Midbrain (tissue), 1 donor: ENCODE results near the gene ABCF2.
A peak's percentile ranks its signal among the peaks of the same experiment; 100 is the strongest.

Experiments used
- DNase-seq: peaks from one replicate; lab custom pipeline; 2025; lab: John Stamatoyannopoulos, UW

The ABCF2 gene

GRCh38 chr7:151174246-151175046, 52.6 kb downstream of the ABCF2 start:
- DNase-seq, result no peak

DNA sequence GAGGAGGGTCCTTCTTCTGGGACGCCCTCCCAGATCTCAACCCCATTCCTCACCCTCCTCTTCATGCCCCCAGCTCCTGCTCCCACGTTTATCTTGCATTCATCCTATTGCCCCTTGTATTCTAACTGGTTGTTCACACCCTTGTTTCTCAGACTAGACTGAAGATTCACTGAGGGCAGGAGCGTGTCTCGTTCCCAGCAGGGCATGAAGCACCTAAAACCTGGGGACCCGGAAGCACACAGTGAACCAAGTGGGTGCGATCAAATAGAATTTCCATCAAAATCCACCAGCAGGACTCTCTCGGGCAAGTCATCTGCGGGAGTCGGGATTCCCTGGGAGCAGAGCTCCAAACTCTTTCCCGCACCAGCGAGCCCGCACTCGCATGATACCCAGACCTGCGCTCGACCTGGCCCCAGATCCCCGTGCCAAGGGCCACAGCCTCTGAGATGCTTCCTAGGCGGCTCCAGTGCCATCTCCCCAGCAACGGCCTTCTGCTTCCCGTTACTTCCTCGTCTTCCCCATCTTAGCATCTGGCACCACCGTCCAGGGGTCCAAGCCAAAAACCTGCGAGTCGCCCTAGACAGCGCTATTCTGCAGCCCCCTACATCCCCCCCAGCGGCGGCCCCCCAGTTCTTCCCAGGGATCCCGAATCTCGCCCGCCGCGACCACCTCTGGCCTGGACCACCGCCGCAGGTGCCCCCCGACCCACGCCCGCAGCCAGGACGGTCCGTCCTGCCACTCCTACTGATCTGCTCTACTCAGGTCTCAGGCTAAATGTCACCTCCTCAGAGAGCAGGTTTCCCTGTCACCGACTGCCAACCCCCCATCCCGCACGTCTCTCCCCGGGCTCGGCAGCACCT, 53.4 kb downstream of the ABCF2 start:
- no peak for DNase-seq

DNA sequence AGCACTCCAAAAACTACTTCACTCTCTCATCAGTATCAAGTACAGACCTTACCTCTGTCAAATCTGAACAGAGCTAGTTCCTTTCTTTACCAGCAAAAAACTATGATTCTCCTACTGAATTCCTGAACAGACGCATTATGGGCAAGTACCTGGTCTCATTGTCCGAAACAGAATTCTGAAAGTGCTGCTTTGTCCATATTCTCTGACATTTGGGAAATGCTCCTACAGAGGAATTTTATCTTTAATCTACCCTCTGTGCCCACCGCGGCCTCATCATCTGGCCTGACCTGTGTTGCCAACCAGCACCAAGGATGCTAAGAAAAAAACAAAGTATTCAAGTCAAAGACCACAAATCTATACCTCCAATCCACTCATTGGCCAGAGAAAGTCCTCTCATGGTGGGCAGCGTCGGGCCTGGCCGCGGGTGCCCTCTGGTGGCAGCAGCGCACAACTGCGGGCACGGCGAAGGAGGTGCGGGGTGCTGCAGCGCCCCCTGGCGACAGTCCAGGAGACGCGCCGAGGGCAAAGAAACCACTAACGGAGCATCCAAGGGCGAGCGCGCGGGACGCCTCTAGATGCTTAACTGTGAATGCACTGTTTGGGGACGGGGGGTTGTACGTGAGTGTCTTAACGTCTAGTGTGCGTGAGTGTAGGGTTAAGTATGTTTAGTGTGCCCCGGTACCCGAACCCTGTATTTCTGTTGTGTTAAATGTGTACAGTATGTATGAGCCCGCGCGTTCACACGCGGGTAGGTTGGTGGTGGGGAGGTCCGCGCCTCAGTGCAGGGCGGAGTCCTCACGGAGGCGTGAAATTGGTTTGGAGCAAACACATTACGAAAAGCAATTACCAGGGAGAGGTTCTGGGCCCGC, 54.5 kb downstream of the ABCF2 start:
- DNase-seq, result peak; percentile 84

DNA sequence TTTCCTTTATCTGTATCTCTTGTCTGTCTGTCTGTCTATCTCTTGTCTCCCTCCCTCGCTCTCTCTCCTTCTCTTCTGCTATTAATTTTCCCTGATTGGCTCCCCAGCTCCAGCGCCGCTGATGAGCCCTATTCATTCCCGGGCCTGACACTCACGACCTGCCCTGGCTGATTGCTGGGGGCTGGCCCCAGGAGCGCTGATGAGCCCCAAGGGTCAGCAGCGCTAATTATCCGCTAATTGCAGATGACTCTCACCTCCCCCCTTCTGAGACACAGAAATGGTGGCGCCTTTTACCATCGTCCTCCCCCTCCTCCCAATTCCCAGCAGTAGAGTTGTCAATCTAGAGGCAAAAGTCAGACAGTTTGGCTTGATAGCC, 58.2 kb downstream of the ABCF2 start:
- DNase-seq, result no peak

DNA sequence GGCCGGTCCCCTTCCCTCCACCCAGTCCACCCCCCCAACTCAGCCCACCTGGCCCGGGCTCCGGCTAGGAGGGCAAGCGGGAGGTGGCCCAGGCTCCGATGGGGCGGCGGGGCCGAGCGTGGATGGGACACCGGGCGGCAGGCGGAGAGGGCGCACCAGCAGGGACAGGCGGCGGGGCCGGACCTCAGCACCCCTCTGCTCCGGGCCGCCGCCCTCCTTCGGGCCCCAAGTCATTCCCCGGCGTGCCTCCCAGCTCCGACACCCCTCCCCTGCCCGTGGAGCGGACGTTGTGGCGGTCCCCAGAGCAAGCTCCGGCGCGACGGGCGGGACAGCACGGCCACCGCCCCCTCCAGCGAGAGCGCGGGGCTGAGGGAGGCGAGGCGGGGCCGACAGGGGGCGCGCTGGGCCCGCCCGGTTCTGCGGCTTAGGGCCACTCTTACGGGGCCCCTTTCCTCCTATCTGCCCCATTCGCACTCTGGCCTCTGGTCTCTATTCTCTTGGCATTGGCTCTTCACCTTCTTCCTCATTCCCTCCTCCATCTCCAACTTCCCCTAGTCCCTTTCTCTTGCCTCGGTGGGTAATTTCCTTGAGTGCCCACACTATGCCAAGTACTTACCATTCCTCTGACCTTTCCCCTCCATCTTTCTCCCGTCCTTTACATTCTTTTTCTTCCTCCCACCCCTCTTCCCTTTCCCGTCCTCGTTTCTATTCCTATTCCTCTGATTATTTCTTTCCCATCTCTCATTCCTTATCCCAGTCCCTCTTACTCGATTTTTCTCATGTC, 58.8 kb downstream of the ABCF2 start:
- no peak for DNase-seq

DNA sequence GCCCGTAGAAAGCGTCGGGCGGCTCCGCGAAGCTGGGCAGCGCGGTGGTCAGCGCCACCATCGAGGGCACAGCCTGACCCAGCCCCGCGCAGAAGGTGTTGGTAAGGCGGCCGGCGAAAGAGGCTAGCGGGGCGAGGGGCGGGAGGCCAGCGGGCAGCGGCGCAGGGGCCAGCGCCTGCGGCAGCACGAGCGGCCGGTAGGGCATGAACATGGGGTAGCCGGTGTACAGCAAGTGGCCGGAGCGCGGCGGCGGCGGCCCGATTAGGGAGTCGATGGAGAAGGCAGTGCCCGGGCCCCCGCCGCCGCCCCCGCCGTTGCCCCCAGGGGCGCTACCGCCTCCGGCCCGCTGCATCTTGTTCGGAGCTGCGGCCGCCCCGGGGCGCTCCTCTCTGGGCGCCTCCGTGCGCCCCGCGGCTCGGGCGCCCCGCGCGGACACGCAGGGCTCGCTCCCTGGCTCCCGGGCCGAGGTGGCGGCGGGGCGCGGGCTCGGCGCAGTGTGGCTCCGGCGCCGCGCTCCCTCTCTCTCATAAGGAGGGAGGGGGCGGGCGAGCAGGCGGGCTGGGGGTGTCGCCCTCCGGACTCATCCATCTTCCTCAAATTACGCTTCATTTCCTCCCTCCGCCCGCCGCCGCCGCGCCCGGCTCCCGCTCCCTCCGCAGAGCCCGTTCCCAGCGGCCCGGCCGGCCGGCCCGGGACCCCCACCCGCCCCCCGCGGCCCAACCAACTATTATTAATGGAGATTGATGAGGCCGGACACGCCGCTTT, 59.6 kb downstream of the ABCF2 start, which contains the start of gene GBX1:
TSS of gene GBX1 (minus strand) at position 498 of the 765 bp plus-strand sequence. CDS start at position 352, 146 bp downstream.
- DNase-seq, result no peak

GRCh38 chr7:151166629-151167196, 60.3 kb downstream of the ABCF2 start:
- DNase-seq, result no peak
